Measurements from ENCODE around the gene HLA-DOB. TPM values are rescaled to one million over a fixed set of nuclear protein-coding genes. Genes with fewer than 3 reads are reported as not detected.

The HLA-DOB gene
- total RNA-seq, 6 donors from 2014 or later = 1.3 to 15.2 (median 3.7) TPM

DNA sequence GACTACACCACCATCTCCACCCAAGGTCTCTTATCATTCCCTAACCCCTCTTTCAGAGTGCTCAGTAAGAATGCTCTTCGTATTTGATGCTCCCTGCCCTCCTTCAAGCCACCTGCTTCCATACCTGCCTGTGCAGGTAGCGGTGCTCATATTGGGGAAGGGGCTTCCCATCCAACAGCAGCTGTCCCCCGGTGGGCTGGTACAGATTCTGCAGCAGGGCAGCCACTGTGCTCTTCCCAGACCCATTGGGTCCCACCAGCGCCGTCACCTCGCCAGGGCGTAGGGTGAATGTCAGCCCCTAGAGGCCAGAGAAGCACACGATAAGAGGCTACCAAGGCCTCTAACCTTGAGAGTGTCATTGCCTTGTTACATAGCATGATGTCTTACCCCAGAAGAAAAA is 31.0 kb upstream of the HLA-DOB start:
- no peaks in the 10 kb centered on the region for H3K27me3 ChIP-seq
- ATAC-seq (ENCODE audit: low FRiP score in 2 of 2) = no peak
- H3K36me3 ChIP-seq = peaks cover 38 to 70% (median 48%) of the 10 kb centered on the region in 4 donors
- peaks cover 52 to 80% (median 60%) of the 10 kb centered on the region in 4 donors for H3K4me1 ChIP-seq
- H3K27ac ChIP-seq = no peak overlapping the region
- H3K9me3 ChIP-seq = no peaks in the 10 kb centered on the region
- no peak overlapping the region for H3K4me3 ChIP-seq
- WGBS, 2 donors = 78 to 89% methylated on average over 4 to 8 of the region's 8 CpGs
- peak in 1 of 2 donors; percentile 43 for DNase-seq
- TF ChIP-seq EP300 (IDR thresholded peaks at IDR 0.05) (no peak), POLR2AphosphoS5 (IDR thresholded peaks at IDR 0.05) (no peak), POLR2A (IDR thresholded peaks at IDR 0.05) (no peak)
- TF ChIP-seq, protein P1, sequence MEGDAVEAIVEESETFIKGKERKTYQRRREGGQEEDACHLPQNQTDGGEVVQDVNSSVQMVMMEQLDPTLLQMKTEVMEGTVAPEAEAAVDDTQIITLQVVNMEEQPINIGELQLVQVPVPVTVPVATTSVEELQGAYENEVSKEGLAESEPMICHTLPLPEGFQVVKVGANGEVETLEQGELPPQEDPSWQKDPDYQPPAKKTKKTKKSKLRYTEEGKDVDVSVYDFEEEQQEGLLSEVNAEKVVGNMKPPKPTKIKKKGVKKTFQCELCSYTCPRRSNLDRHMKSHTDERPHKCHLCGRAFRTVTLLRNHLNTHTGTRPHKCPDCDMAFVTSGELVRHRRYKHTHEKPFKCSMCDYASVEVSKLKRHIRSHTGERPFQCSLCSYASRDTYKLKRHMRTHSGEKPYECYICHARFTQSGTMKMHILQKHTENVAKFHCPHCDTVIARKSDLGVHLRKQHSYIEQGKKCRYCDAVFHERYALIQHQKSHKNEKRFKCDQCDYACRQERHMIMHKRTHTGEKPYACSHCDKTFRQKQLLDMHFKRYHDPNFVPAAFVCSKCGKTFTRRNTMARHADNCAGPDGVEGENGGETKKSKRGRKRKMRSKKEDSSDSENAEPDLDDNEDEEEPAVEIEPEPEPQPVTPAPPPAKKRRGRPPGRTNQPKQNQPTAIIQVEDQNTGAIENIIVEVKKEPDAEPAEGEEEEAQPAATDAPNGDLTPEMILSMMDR (IDR thresholded peaks at IDR 0.05) = no peak

DNA sequence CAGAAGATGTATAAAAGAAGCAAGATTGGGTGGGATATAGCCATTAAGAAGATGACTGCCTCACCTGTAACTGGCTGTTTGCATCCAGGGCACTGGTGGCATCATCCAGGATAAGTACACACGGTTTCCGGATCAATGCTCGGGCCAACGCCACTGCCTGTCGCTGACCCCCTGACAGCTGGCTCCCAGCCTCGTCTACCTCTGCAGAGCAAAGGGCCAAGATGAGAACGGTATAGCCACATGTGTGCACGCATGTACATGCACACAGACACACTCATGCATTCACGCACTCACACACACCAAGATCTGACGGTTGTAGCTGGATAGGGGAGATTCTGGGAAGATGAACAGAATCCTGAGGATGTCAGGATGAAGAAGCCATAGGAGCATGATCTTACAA is 30.2 kb upstream of the HLA-DOB start:
- DNase-seq = no peak
- 77 to 79% methylated on average over 10 of the region's 10 CpGs for WGBS, 2 donors
- Histone ChIP-seq H3K9me3 (no peaks in the 10 kb centered on the region), H3K4me3 (no peak overlapping the region), H3K36me3 (peaks cover 38 to 74% (median 49%) of the 10 kb centered on the region in 4 donors), H3K27me3 (no peaks in the 10 kb centered on the region), H3K27ac (peak overlapping the region in 1 of 4 donors; percentile 99), H3K4me1 (peaks cover 54 to 81% (median 61%) of the 10 kb centered on the region in 4 donors)
- TF ChIP-seq, protein P1 (IDR thresholded peaks at IDR 0.05) = no peak
- no peak for ATAC-seq (ENCODE audit: low FRiP score in 2 of 2)

DNA sequence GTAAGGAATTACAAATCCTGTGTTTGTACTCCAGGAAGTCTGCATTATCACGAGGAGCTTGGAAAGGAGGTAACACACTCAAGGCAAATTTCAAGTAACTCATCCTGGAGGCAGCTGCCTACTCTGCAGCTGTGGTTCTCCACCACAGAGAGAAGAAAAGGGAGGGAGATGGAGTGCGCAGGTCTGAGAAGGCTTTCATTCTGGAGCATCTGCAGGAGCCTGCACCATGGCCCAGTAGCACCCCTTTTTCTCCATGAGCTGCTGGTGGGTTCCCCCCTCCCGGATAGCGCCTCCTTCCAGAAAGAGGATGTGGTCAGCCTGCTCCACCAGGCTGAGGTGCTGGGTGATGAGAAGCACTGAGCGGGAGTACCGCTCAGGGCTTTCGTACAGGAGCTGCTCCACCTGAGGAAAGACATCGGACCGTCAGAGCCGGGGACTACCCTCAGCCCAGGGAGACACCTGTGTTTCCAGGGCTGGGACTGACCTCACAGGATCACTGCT is 28.6 kb upstream of the HLA-DOB start:
- Histone ChIP-seq H3K4me3 (peak overlapping the region in 3 of 4 donors; percentile 74 to 86 (median 74)), H3K36me3 (peaks cover 33 to 74% (median 49%) of the 10 kb centered on the region in 4 donors)

DNA sequence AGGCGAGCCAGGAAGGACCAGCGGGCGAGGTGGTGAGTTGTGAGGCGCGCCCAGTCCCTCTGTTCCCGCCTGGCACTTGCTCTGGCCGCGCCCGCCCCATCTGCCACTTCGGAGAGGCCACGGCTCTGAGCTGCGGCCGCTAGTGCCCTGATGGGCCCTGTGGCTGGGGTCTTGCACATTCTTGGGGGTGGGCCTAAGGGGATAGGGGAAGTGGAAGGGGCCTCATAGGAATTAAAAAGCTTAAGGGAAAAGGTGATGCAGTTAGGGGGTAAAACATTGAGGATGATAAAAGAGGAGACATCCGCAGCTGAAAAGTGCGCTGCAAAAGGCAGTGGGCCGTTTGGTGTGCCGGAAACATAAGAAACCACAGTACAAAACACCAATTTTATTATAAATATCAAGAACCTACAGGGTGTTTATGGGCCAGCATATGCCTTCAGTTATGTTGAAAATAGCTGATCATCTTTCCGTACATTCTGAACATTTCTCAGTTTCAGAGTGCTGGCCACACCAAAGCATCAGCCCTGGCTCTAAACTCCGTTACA is 28.1 kb upstream of the HLA-DOB start:
- DNase-seq (peak in 1 of 2 donors; percentile 91), ATAC-seq (ENCODE audit: low FRiP score in 2 of 2) (no peak)
- Histone ChIP-seq H3K36me3 (peaks cover 28 to 74% (median 44%) of the 10 kb centered on the region in 4 donors), H3K27ac (peak overlapping the region; percentile 94 to 99 (median 96)), H3K9me3 (no peaks in the 10 kb centered on the region), H3K4me3 (peak overlapping the region; percentile 74 to 86 (median 76)), H3K4me1 (peaks cover 40 to 61% (median 50%) of the 10 kb centered on the region in 4 donors), H3K27me3 (no peaks in the 10 kb centered on the region)
- peak in 1 of 2 donors; percentile 68 for TF ChIP-seq POLR2AphosphoS5 (IDR thresholded peaks at IDR 0.05)
- peak in 1 of 4 donors; percentile 73 for TF ChIP-seq POLR2A (IDR thresholded peaks at IDR 0.05)
- TF ChIP-seq, protein P1 (IDR thresholded peaks at IDR 0.05) = peak in 1 of 6 experiments; percentile 27
- TF ChIP-seq EP300 (IDR thresholded peaks at IDR 0.05) = no peak
- 15 to 45% methylated on average over 8 to 19 of the region's 19 CpGs for WGBS, 2 donors

More for the DNA sequence above, 28.6 kb upstream of the HLA-DOB start:
- TF ChIP-seq POLR2AphosphoS5 (IDR thresholded peaks at IDR 0.05) = peak in 1 of 2 donors; percentile 44
- no peak for TF ChIP-seq EP300 (IDR thresholded peaks at IDR 0.05)
- Histone ChIP-seq H3K4me1 (peaks cover 44 to 66% (median 52%) of the 10 kb centered on the region in 4 donors), H3K9me3 (no peaks in the 10 kb centered on the region), H3K27me3 (no peaks in the 10 kb centered on the region), H3K27ac (peak overlapping the region; percentile 94 to 99 (median 96))
- DNase-seq = peak in 1 of 2 donors; percentile 69
- ATAC-seq (ENCODE audit: low FRiP score in 2 of 2) = no peak
- 29 to 33% methylated on average over 5 to 10 of the region's 10 CpGs for WGBS, 2 donors

DNA sequence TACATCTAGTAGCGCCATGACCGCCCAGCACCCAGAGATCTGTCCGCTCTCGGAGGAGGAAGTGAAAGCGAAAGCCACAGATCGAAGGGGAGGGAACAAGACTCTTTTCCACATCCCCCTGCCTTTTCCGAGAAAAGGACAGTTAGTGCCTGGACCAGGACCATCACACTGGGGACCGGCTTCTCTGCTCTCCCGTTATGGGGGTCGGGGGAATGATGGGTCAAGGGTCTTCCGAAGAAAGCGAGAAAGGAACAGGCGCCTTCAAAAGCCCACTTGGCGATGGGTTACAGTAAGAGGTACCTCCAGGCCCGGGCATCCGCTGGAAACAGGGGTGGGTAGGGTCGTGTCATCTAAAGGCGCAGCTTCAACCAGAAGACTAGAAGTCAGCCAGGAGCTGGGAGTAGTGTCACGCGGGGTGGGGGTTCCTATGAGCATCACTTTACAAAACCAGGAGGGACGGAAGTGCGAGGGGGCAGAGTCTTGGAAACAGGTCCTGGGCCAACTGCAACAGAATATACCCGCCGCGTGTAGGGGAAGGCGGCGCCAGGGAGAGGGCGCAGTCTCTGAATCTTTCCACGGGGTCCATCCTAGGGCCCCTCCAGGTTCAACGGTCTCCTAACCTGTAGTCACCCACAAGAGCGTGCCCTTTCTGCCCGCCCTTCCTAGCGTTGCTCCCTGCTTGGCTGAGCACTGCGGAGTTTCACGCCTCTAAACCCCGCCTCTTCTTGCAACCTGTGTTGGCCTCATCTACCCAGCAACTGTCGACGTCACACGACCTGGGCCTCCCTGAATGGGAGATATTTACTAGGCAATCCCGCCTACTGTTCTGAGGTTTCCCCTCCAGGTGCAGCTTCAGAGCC is 27.4 kb upstream of the HLA-DOB start, which contains the start of gene PSMB8:
Gene PSMB8 (minus strand): TSS at position 69 of the 860 bp plus-strand sequence. CDS start 51 bp downstream, at position 18.
- H3K36me3 ChIP-seq = peaks cover 25 to 69% (median 41%) of the 10 kb centered on the region in 4 donors
- peak; percentile 97 to 98 for ATAC-seq (ENCODE audit: low FRiP score in 2 of 2)

More for the DNA sequence above, 27.4 kb upstream of the HLA-DOB start, which contains the start of gene PSMB8:
- Histone ChIP-seq H3K4me1 (peaks cover 39 to 59% (median 49%) of the 10 kb centered on the region in 4 donors), H3K9me3 (no peaks in the 10 kb centered on the region), H3K27ac (peak within 1 kb of the TSS; percentile 94 to 99 (median 96)), H3K27me3 (no peaks in the 10 kb centered on the region), H3K4me3 (peak within 1 kb of the TSS; percentile 74 to 86 (median 76))
- whole genome bisulfite sequencing, 2 donors = 0 to 3% methylated on average over 15 to 36 of the region's 40 CpGs
- DNase-seq = peak; percentile 83 to 99
- TF ChIP-seq POLR2A (IDR thresholded peaks at IDR 0.05) = peak in 3 of 4 donors; percentile 53 to 98 (median 97)
- TF ChIP-seq, protein P1 (IDR thresholded peaks at IDR 0.05) = peak in 4 of 6 experiments; percentile 23 to 35 (median 30)
- peak; percentile 96 to 99 for TF ChIP-seq POLR2AphosphoS5 (IDR thresholded peaks at IDR 0.05)
- peak in 2 of 4 donors; percentile 29 to 56 for TF ChIP-seq EP300 (IDR thresholded peaks at IDR 0.05)

All from upper lobe of left lung (tissue), 6 donors.